Measurements from ENCODE around the gene OTULIN. TPM values are rescaled to one million over a fixed set of nuclear protein-coding genes. Genes with fewer than 3 reads are reported as not detected.

The OTULIN gene
- polyA plus RNA-seq, 1 of the 3 experiments (the other 2 are of a cell fraction): 6.6 TPM

- Histone ChIP-seq H3K9ac (no peak overlapping the region), H3K27me3 (ENCODE audit: insufficient read depth) (no peaks in the 10 kb centered on the region), H4K20me1 (ENCODE audit: insufficient read depth) (no peaks in the 10 kb centered on the region), H2AFZ (ENCODE audit: low read depth) (no peak overlapping the region), H3K9me2 (no peaks in the 10 kb centered on the region), H3K4me3 (ENCODE audit: low read depth in 2 of 2, low read length in 1 of 2) (no peak overlapping the region), H3K79me2 (ENCODE audit: insufficient read depth) (no peaks in the 10 kb centered on the region), H3K36me3 (replicated peaks in 1 of 2; ENCODE audit: control insufficient read depth in 1 of 2, insufficient read depth in 2 of 2, low read length in 1 of 2) (peaks cover 68 to 89% of the 10 kb centered on the region in 2 experiments), H3K27ac (ENCODE audit: low read depth in 2 of 2, low read length in 1 of 2) (no peak overlapping the region), H3K9me3 (no peaks in the 10 kb centered on the region), H3K4me1 (ENCODE audit: control insufficient read depth in 1 of 2, insufficient read depth in 2 of 2, low read depth in 1 of 2, low read length in 1 of 2) (no peaks in the 10 kb centered on the region), H3K4me2 (no peak overlapping the region), H3F3A (replicated peaks; ENCODE audit: insufficient read depth) (no peaks in the 10 kb centered on the region)
- no peak for DNase-seq
- 96% methylated on average over 2 of the region's 2 CpGs for whole genome bisulfite sequencing (ENCODE audit: low lambda C conversion rate)
- no peak for TF ChIP-seq GABPA (IDR thresholded peaks at IDR 0.05; ENCODE audit: low read depth)
- TF ChIP-seq MEF2A (IDR thresholded peaks at IDR 0.05; ENCODE audit: borderline replicate concordance, low read depth): no peak
- TF ChIP-seq NRF1 (IDR thresholded peaks at IDR 0.05; ENCODE audit: low read depth, low read length): no peak
- TF ChIP-seq RAD21 (IDR thresholded peaks at IDR 0.05; ENCODE audit: low read length): no peak
- TF ChIP-seq EZH2phosphoT487 (IDR thresholded peaks at IDR 0.05; ENCODE audit: borderline replicate concordance, low read depth): no peak
- TF ChIP-seq JUND (IDR thresholded peaks at IDR 0.05): no peak
- no peak for TF ChIP-seq NFIC (IDR thresholded peaks at IDR 0.05; ENCODE audit: borderline replicate concordance)
- TF ChIP-seq, protein P1, sequence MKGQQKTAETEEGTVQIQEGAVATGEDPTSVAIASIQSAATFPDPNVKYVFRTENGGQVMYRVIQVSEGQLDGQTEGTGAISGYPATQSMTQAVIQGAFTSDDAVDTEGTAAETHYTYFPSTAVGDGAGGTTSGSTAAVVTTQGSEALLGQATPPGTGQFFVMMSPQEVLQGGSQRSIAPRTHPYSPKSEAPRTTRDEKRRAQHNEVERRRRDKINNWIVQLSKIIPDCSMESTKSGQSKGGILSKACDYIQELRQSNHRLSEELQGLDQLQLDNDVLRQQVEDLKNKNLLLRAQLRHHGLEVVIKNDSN (IDR thresholded peaks at IDR 0.05; ENCODE audit: borderline replicate concordance, low read depth): no peak
- no peak for TF ChIP-seq FOSL2 (IDR thresholded peaks at IDR 0.05; ENCODE audit: borderline replicate concordance, low read depth)
- TF ChIP-seq, protein P2, sequence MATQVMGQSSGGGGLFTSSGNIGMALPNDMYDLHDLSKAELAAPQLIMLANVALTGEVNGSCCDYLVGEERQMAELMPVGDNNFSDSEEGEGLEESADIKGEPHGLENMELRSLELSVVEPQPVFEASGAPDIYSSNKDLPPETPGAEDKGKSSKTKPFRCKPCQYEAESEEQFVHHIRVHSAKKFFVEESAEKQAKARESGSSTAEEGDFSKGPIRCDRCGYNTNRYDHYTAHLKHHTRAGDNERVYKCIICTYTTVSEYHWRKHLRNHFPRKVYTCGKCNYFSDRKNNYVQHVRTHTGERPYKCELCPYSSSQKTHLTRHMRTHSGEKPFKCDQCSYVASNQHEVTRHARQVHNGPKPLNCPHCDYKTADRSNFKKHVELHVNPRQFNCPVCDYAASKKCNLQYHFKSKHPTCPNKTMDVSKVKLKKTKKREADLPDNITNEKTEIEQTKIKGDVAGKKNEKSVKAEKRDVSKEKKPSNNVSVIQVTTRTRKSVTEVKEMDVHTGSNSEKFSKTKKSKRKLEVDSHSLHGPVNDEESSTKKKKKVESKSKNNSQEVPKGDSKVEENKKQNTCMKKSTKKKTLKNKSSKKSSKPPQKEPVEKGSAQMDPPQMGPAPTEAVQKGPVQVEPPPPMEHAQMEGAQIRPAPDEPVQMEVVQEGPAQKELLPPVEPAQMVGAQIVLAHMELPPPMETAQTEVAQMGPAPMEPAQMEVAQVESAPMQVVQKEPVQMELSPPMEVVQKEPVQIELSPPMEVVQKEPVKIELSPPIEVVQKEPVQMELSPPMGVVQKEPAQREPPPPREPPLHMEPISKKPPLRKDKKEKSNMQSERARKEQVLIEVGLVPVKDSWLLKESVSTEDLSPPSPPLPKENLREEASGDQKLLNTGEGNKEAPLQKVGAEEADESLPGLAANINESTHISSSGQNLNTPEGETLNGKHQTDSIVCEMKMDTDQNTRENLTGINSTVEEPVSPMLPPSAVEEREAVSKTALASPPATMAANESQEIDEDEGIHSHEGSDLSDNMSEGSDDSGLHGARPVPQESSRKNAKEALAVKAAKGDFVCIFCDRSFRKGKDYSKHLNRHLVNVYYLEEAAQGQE (IDR thresholded peaks at IDR 0.05; ENCODE audit: low read depth, low read length): no peak
- TF ChIP-seq TCF12 (IDR thresholded peaks at IDR 0.05): no peak
- no peak for TF ChIP-seq TEAD4 (IDR thresholded peaks at IDR 0.05; ENCODE audit: borderline replicate concordance, insufficient read depth)
- TF ChIP-seq TAF1 (IDR thresholded peaks at IDR 0.05; ENCODE audit: borderline replicate concordance, low read depth, low read length): no peak
- no peak for TF ChIP-seq RFX5 (IDR thresholded peaks at IDR 0.05; ENCODE audit: low read length)
- ChIA-PET POLR2A (no interaction called here), CTCF (interaction anchor here (0.7 to 1.9 kb wide), 2 partner anchors 10 to 1996 kb away, joined by 3 to 6 read pairs; no protein-coding TSS in a partner anchor)
These were observed 30.6 kb downstream of the OTULIN start for GRCh38 chr5:14695152-14695551.

DNA sequence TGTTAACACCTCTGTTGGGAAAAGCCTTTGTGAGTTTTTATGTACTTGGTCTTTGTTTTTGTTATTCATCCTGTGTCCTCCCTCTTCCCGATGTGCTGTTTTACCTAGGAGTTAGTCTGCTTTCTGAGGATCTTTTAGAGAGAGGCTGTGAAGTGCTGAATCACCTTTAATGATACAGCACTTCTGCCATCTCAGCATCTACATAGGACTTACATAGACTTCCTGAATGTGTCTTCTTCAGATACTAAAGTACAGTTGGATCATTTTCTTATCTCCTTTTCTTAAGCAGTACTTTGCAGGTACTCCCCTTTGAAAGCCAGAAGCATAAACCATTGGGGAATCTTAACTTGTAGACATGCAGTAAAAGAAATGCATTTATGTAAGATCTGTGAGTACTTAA, 31.5 kb downstream of the OTULIN start:
- no peak for DNase-seq
- H3K9ac ChIP-seq: no peak overlapping the region
- no peak overlapping the region for H2AFZ ChIP-seq (ENCODE audit: low read depth)
- TF ChIP-seq CHD2 (IDR thresholded peaks at IDR 0.05; ENCODE audit: low read length, partially characterized antibody) (no peak), EP300 (IDR thresholded peaks at IDR 0.05; ENCODE audit: borderline replicate concordance in 1 of 2, low read depth in 1 of 2, low read length in 1 of 2) (no peak), TAF1 (IDR thresholded peaks at IDR 0.05; ENCODE audit: borderline replicate concordance, low read depth, low read length) (no peak), RCOR1 (IDR thresholded peaks at IDR 0.05; ENCODE audit: low read length) (no peak)
- H3K79me2 ChIP-seq (ENCODE audit: insufficient read depth): no peaks in the 10 kb centered on the region
- no peak overlapping the region for H3K27ac ChIP-seq (ENCODE audit: low read depth in 2 of 2, low read length in 1 of 2)
- no peak overlapping the region for H3K4me2 ChIP-seq
- no peaks in the 10 kb centered on the region for H3K27me3 ChIP-seq (ENCODE audit: insufficient read depth)
- ChIA-PET POLR2A (no interaction called here), CTCF (no interaction called here)
- 83% methylated on average over 1 of the region's 1 CpG for WGBS (ENCODE audit: low lambda C conversion rate)
- no peaks in the 10 kb centered on the region for H3K4me1 ChIP-seq (ENCODE audit: control insufficient read depth in 1 of 2, insufficient read depth in 2 of 2, low read depth in 1 of 2, low read length in 1 of 2)
- no peaks in the 10 kb centered on the region for H3F3A ChIP-seq (replicated peaks; ENCODE audit: insufficient read depth)
- H3K4me3 ChIP-seq (ENCODE audit: low read depth in 2 of 2, low read length in 1 of 2): no peak overlapping the region
- no peaks in the 10 kb centered on the region for H4K20me1 ChIP-seq (ENCODE audit: insufficient read depth)
- H3K9me3 ChIP-seq: no peaks in the 10 kb centered on the region
- H3K9me2 ChIP-seq: no peaks in the 10 kb centered on the region
- H3K36me3 ChIP-seq (replicated peaks in 1 of 2; ENCODE audit: control insufficient read depth in 1 of 2, insufficient read depth in 2 of 2, low read length in 1 of 2): peaks cover 60 to 81% of the 10 kb centered on the region in 2 experiments

Data from SK-N-SH (cell line).